D721Med (cell line): ENCODE data around the gene TSKS.

Experiments
- DNase-seq: peaks from one replicate; pipeline ENCODE4 v3.0.0; 2011; ENCODE audit warnings: low spot score; ENCODE audit not compliant: insufficient read length
- FAIRE-seq: peaks from 2 replicates; lab custom pipeline; 2011; peaks lifted over from hg19 to GRCh38; lab: Jason Lieb, UNC
- CTCF ChIP-seq: IDR thresholded peaks from 2 replicates; pipeline ENCODE4 v1.5.1; 2012; ENCODE audit warnings: mild to moderate bottlenecking, control low read depth; ENCODE audit not compliant: insufficient read depth; ENCODE audit errors: missing control alignments

The TSKS gene

DNA sequence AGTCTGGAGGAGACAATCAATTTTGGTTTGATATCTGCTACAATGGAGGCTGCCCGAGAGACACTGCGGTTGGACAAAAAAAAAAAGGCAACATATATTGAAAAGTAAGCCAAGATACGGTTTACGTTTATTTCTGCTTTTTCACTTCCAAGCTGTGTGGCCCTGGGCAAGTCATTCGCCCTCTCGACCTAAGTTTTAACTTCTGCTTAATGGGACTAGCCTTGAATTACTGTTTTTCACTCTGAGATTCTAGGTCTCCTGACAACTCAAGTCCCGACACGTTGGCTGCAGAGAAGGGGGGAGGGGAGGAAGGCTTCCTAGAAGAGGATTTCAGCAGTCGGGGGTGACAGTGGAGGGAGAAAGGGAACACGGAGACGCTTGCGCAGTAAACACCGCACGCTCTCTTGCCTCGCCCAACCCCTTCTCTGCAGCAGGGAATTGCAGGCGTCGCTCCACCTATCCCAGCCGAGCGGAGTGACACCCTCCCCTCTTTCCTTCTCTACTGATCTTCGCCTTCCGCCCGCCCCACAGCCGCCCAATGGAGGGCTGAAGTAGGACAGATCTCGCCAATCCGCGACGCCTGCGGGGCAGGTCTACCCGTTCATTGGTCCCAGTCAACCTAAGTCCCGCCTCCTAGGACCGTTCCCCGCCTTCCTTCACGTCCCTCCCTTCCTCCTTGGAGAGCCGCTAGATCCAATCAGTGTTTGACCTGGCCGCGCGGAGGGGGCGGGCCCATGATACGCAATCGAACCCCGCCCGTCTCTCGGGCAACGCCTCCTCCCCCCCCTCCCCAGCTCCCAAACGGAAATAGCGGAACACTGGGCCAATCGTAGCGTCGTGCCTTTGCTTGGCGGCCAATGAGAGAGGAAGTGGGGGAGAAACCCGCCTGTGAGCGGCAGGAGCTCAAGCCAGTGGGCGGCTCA lies 3.2 kb upstream of the TSKS start:
- no peak for FAIRE-seq
- no peak for TF ChIP-seq CTCF

GRCh38 chr19:49764341-49764740 lies 1.2 kb upstream of the TSKS start:
- FAIRE-seq, result no peak

More for the DNA sequence above, 3.2 kb upstream of the TSKS start:
- peak; percentile 91 for DNase-seq

DNA sequence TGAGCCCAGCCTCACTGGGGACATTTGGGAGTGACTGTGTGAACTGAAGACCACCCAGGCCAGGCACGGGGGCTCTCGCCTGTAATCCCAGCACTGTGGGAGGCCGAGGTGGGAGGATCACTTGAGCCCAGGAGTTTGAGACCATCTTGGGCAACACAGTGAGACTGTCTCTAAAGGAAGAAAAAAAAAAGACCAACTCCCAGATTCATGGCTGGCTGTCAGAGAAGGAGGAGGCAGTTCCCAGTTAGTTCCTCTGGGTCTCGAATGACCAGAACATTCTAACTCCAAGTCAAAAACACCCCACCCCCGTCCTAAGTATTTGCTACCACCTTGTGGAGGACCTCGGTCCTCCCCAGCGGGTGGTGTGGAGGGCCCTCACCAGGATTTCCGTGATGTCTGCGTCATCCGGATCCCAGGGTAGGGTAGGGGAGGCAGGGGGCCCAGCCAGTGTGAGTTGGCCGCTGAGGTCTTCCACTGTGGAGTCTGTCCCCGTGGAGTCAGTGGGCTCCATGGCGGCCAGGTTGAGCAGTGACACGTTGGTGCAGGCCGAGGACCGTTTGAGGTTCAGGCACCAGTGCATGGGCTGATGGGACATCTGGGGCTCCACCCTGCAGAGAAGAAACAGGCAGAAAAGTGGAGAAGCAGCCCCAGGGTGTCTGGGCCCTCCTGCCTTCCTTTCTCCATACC lies 1.3 kb downstream of the TSKS start:
- TF ChIP-seq CTCF, result no peak
- FAIRE-seq (no peak), DNase-seq (no peak)

More at GRCh38 chr19:49764341-49764740, 1.2 kb upstream of the TSKS start:
- DNase-seq, result no peak
- TF ChIP-seq CTCF, result no peak

DNA sequence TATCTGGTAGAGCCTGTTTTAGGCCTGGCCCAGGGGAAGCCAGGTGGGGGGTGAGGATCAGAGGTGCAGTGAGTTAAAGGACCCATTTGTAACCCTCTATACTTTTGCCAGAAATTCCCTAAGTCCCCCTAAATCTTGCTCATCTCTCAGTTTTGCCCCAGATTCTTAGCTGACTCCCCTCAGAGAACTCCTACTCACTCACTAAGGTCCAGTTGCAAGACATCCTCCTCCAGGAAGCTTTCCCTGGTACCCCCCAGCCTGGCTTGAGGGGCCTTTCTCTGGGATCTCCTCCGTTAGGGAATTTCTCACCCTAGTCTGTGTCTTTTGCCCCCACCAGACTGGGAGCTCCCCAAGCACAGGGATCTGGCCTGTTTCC lies 1.9 kb downstream of the TSKS start:
- TF ChIP-seq CTCF, result no peak
- DNase-seq (no peak), FAIRE-seq (no peak)

GRCh38 chr19:49758292-49758691 lies 4.8 kb downstream of the TSKS start:
- FAIRE-seq, result no peak
- no peak for DNase-seq
- no peak for TF ChIP-seq CTCF

GRCh38 chr19:49755956-49756355 lies 7.2 kb downstream of the TSKS start:
- TF ChIP-seq CTCF, result no peak
- DNase-seq (no peak), FAIRE-seq (no peak)
